GM12878 (cell line): ENCODE data around the gene MAP2K7. TPM values are rescaled to one million over a fixed set of nuclear protein-coding genes. Genes with fewer than 3 reads are reported as not detected.

Source experiments
- CUX1 ChIP-seq: IDR thresholded peaks from 2 replicates; pipeline ENCODE4 v1.6.1; 2012; ENCODE audit warnings: improper control_type of control experiment, low read depth, low read length; ENCODE audit not compliant: insufficient replicate concordance
- EP300 ChIP-seq, 2 experiments: fragments of 150-350 bp in 1 of 2; IDR thresholded peaks; 2 replicates each; pipeline ENCODE4 v1.6.1; 2011 to 2012; ENCODE audit warnings: low read depth in 2 of 2, low read length in 2 of 2, borderline replicate concordance in 1 of 2, improper control_type of control experiment in 1 of 2, inconsistent platforms in 1 of 2; ENCODE audit not compliant: control insufficient read depth in 1 of 2
- FOXK2 ChIP-seq: fragments of 450-650 bp; IDR thresholded peaks from 2 replicates; pipeline ENCODE4 v1.6.1; 2017; ENCODE audit warnings: mild to moderate bottlenecking, moderate library complexity
- GATAD2B ChIP-seq: fragments of 450-650 bp; conservative IDR thresholded peaks from 2 replicates; pipeline ENCODE4 v1.6.1; 2017; ENCODE audit warnings: low read depth, mild to moderate bottlenecking, moderate library complexity
- IKZF1 ChIP-seq: fragments of 450-650 bp; conservative IDR thresholded peaks from 2 replicates; pipeline ENCODE4 v1.6.1; 2017; ENCODE audit warnings: antibody characterized with exemption, mild to moderate bottlenecking
- IRF4 ChIP-seq: IDR thresholded peaks from 2 replicates; pipeline ENCODE4 v1.6.1; 2011; ENCODE audit warnings: low read depth, low read length
- JUND ChIP-seq: IDR thresholded peaks from 2 replicates; pipeline ENCODE4 v1.6.1; 2012; ENCODE audit warnings: low read depth, mild to moderate bottlenecking, low read length, improper control_type of control experiment, moderate library complexity
- MLLT1 ChIP-seq: fragments of 450-650 bp; IDR thresholded peaks from 2 replicates; pipeline ENCODE4 v1.6.1; 2016; ENCODE audit warnings: mild to moderate bottlenecking
- NFIC ChIP-seq: IDR thresholded peaks from 2 replicates; pipeline ENCODE4 v1.6.1; 2012; ENCODE audit warnings: low read depth, mild to moderate bottlenecking, inconsistent platforms, low read length, moderate library complexity
- NFXL1 ChIP-seq: fragments of 450-650 bp; IDR thresholded peaks from 2 replicates; pipeline ENCODE4 v1.6.1; 2017; ENCODE audit warnings: antibody characterized with exemption, mild to moderate bottlenecking, borderline replicate concordance
- POLR2AphosphoS2 ChIP-seq: IDR thresholded peaks from 2 replicates; pipeline ENCODE4 v1.6.1; 2011; ENCODE audit warnings: low read depth, mild to moderate bottlenecking, low read length, improper control_type of control experiment, moderate library complexity
- POU2F2 ChIP-seq: IDR thresholded peaks from 3 replicates; pipeline ENCODE4 v1.6.1; 2011; ENCODE audit warnings: low read depth, mild to moderate bottlenecking, low read length, borderline replicate concordance
- RCOR1 ChIP-seq: conservative IDR thresholded peaks from 2 replicates; pipeline ENCODE4 v1.6.1; 2012; ENCODE audit warnings: low read depth, low read length, improper control_type of control experiment
- RUNX3 ChIP-seq: IDR thresholded peaks from 2 replicates; pipeline ENCODE4 v1.6.1; 2012; ENCODE audit warnings: low read length, inconsistent platforms
- SIN3A ChIP-seq: IDR thresholded peaks from 2 replicates; pipeline ENCODE4 v1.6.1; 2012; ENCODE audit warnings: low read depth, low read length, improper control_type of control experiment
- SPI1 ChIP-seq: IDR thresholded peaks from 2 replicates; pipeline ENCODE4 v1.6.1; 2011; ENCODE audit warnings: low read depth, mild to moderate bottlenecking, low read length, moderate library complexity, borderline replicate concordance; ENCODE audit not compliant: insufficient read depth
- STAT3 ChIP-seq: IDR thresholded peaks from 2 replicates; pipeline ENCODE4 v1.6.1; 2011; ENCODE audit warnings: low read depth, low read length, improper control_type of control experiment
- WRNIP1 ChIP-seq: IDR thresholded peaks from 2 replicates; pipeline ENCODE4 v1.6.1; 2011; ENCODE audit warnings: low read depth, low read length, improper control_type of control experiment, borderline replicate concordance
- ZBTB4 ChIP-seq: fragments of 450-650 bp; formaldehyde crosslinking; IDR thresholded peaks from 2 replicates; pipeline ENCODE4 v1.4.0; 2022; ENCODE audit warnings: mild to moderate bottlenecking, moderate library complexity
- polyA plus RNA-seq, 11 experiments: library from polyadenylated mRNA; depleted of rRNA in 4 of 11; unstranded in 6 of 11; stranded (reverse) in 5 of 11; fragments of >200 nt; fragmentation: Nextera tagmentation in 4 of 11; fragmentation: Illumina TruSeq in 1 of 11; extraction: Ambion mirVana in 4 of 11; extraction: Trizol in 1 of 11; gene quantifications; 1 replicate in 1 of 11; 2 replicates in 10 of 11; pipeline versions ENCODE4 v1.2.1 to v1.2.3, GENCODE V29; 2011 to 2016; ENCODE audit warnings: inconsistent platforms in 2 of 11, missing spikeins in 2 of 11, low read depth in 1 of 11
- total RNA-seq, 4 experiments: library from RNA; depleted of rRNA in 3 of 4; stranded (reverse); fragments of >200 nt in 3 of 4; fragmentation: Illumina TruSeq in 1 of 4; extraction: Trizol in 1 of 4; gene quantifications; 2 replicates each; pipeline versions ENCODE4 v1.2.1 to v1.2.3, GENCODE V29; 2013 to 2021

Gene MAP2K7
- total and polyA plus RNA-seq, 10 of the 15 experiments (the other 5 are each of a cell fraction or from before 2014, with no cell fraction given), result 0.34 to 32.2 (median 6.7) TPM

- TF ChIP-seq WRNIP1 (no peak), POU2F2 (0 out of 3 replicates have a peak, but pooled peaks have one; percentile 23), SPI1 (no peak), MLLT1 (0 out of 2 replicates have a peak, but pooled peaks have one; percentile 27), IRF4 (no peak), RCOR1 (no peak), POLR2AphosphoS2 (peak; percentile 94), ZBTB4 (no peak), JUND (0 out of 2 replicates have a peak, but pooled peaks have one; percentile 30), NFIC (no peak), RUNX3 (no peak), GATAD2B (no peak; the same call in 1 of the 2 replicates), CUX1 (no peak), NFXL1 (no peak), SIN3A (no peak), EP300 (IDR thresholded peaks at IDR 0.05; ENCODE audit: borderline replicate concordance in 1 of 2, control insufficient read depth in 1 of 2, low read depth in 2 of 2, low read length in 2 of 2) (no peak; a peak in 1 of 4 replicates), FOXK2 (no peak), STAT3 (no peak), IKZF1 (peak; percentile 100)
Measured at GRCh38 chr19:7903244-7904073, at the start of gene MAP2K7 (continued).
